HEK293 (cell line): Measurements from ENCODE around the gene ZDHHC8.

Source experiments
- KLF9 ChIP-seq: fragments of 450-650 bp; formaldehyde crosslinking; IDR thresholded peaks from 2 replicates; pipeline ENCODE4 v1.5.1; 2016; ENCODE audit warnings: missing biosample characterization, missing genetic modification characterization, low read depth
- TCF7L2 ChIP-seq: IDR thresholded peaks from 2 replicates; pipeline ENCODE4 v1.6.1; 2011; ENCODE audit warnings: low read depth, mild to moderate bottlenecking, inconsistent platforms, low read length, moderate library complexity, borderline replicate concordance
- ZBTB8A ChIP-seq: fragments of 450-650 bp; formaldehyde crosslinking; IDR thresholded peaks from 2 replicates; pipeline ENCODE4 v1.5.1; 2016; ENCODE audit warnings: missing biosample characterization, missing genetic modification characterization
- ZNF16 ChIP-seq: fragments of 450-650 bp; formaldehyde crosslinking; IDR thresholded peaks from 2 replicates; pipeline ENCODE4 v1.5.1; 2016; ENCODE audit warnings: low read depth, missing biosample characterization, missing genetic modification characterization
- ZNF274 ChIP-seq, 2 experiments: fragments of 200-500 bp in 1 of 2; fragments of 450-650 bp in 1 of 2; sonication (Bioruptor generic) in 1 of 2; formaldehyde crosslinking in 1 of 2; IDR thresholded peaks; 2 replicates each; pipeline versions ENCODE4 v1.5.1 to v1.6.1; 2014 to 2016; ENCODE audit warnings: borderline replicate concordance in 1 of 2, inconsistent platforms in 1 of 2, low read length in 1 of 2, missing biosample characterization in 1 of 2, missing genetic modification characterization in 1 of 2
- ZNF521 ChIP-seq: fragments of 450-650 bp; formaldehyde crosslinking; IDR thresholded peaks from 2 replicates; pipeline ENCODE4 v1.5.1; 2017; ENCODE audit warnings: missing biosample characterization, mild to moderate bottlenecking, missing genetic modification characterization
- ZNF585B ChIP-seq: fragments of 450-650 bp; formaldehyde crosslinking; IDR thresholded peaks from 2 replicates; pipeline ENCODE4 v1.5.1; 2016; ENCODE audit warnings: missing biosample characterization, missing genetic modification characterization
- ZNF624 ChIP-seq: fragments of 450-650 bp; formaldehyde crosslinking; IDR thresholded peaks from 2 replicates; pipeline ENCODE4 v1.5.1; 2017; ENCODE audit warnings: missing biosample characterization, missing genetic modification characterization
- ZNF777 ChIP-seq: fragments of 450-650 bp; formaldehyde crosslinking; IDR thresholded peaks from 2 replicates; pipeline ENCODE4 v1.5.1; 2017; ENCODE audit warnings: missing biosample characterization, missing genetic modification characterization, borderline replicate concordance
- TF ChIP-seq, protein P1 (sequence below): fragments of 450-650 bp; formaldehyde crosslinking; IDR thresholded peaks from 2 replicates; pipeline ENCODE4 v1.5.1; 2016; ENCODE audit warnings: missing biosample characterization, missing genetic modification characterization
- TF ChIP-seq, protein P2 (sequence below): fragments of 450-650 bp; formaldehyde crosslinking; IDR thresholded peaks from 2 replicates; pipeline ENCODE4 v1.5.1; 2016; ENCODE audit warnings: missing biosample characterization, missing genetic modification characterization

DNA sequence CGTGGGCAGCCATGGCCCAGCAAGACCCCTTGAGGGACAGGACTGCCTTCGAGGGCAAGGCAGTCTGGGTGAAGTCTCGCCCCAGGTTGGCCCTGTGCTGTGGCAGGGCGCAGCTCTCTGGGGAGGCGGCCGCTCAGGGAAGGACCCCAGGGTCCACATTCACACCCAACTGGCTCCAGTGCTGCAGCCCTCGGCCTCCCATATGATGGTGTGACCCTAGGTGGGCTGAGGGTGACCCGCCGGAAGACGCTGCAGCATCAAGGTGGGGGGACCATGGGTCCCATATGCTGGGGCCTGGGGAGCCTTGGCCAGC, 47.3 kb downstream of the ZDHHC8 start:
- TF ChIP-seq ZNF274 (IDR thresholded peaks at IDR 0.05; ENCODE audit: low read length) (no peak), ZNF274 (tag by site-specific recombination; IDR thresholded peaks at IDR 0.05; ENCODE audit: borderline replicate concordance) (no peak), ZNF624 (tag by site-specific recombination) (no peak), ZNF585B (tag by site-specific recombination) (no peak), KLF9 (tag by site-specific recombination) (no peak), ZBTB8A (tag by site-specific recombination) (no peak), ZNF521 (tag by site-specific recombination) (no peak), ZNF16 (tag by site-specific recombination) (no peak), TCF7L2 (no peak), ZNF777 (no peak)
- TF ChIP-seq, protein P1, sequence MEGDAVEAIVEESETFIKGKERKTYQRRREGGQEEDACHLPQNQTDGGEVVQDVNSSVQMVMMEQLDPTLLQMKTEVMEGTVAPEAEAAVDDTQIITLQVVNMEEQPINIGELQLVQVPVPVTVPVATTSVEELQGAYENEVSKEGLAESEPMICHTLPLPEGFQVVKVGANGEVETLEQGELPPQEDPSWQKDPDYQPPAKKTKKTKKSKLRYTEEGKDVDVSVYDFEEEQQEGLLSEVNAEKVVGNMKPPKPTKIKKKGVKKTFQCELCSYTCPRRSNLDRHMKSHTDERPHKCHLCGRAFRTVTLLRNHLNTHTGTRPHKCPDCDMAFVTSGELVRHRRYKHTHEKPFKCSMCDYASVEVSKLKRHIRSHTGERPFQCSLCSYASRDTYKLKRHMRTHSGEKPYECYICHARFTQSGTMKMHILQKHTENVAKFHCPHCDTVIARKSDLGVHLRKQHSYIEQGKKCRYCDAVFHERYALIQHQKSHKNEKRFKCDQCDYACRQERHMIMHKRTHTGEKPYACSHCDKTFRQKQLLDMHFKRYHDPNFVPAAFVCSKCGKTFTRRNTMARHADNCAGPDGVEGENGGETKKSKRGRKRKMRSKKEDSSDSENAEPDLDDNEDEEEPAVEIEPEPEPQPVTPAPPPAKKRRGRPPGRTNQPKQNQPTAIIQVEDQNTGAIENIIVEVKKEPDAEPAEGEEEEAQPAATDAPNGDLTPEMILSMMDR = no peak
- TF ChIP-seq, protein P2, sequence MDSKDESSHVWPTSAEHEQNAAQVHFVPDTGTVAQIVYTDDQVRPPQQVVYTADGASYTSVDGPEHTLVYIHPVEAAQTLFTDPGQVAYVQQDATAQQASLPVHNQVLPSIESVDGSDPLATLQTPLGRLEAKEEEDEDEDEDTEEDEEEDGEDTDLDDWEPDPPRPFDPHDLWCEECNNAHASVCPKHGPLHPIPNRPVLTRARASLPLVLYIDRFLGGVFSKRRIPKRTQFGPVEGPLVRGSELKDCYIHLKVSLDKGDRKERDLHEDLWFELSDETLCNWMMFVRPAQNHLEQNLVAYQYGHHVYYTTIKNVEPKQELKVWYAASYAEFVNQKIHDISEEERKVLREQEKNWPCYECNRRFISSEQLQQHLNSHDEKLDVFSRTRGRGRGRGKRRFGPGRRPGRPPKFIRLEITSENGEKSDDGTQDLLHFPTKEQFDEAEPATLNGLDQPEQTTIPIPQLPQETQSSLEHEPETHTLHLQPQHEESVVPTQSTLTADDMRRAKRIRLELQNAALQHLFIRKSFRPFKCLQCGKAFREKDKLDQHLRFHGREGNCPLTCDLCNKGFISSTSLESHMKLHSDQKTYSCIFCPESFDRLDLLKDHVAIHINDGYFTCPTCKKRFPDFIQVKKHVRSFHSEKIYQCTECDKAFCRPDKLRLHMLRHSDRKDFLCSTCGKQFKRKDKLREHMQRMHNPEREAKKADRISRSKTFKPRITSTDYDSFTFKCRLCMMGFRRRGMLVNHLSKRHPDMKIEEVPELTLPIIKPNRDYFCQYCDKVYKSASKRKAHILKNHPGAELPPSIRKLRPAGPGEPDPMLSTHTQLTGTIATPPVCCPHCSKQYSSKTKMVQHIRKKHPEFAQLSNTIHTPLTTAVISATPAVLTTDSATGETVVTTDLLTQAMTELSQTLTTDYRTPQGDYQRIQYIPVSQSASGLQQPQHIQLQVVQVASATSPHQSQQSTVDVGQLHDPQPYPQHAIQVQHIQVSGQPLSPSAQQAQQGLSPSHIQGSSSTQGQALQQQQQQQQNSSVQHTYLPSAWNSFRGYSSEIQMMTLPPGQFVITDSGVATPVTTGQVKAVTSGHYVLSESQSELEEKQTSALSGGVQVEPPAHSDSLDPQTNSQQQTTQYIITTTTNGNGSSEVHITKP (tag by site-specific recombination) = no peak
